ENCODE results near the gene TRMT61A.
A peak's percentile ranks its signal among the peaks of the same experiment; 100 is the strongest.

The TRMT61A gene

GRCh38 chr14:103537175-103537990 is 8.4 kb downstream of the TRMT61A start:
- no peak overlapping the region for H3K4me3 ChIP-seq (ENCODE audit: extremely low read depth, insufficient read depth, low read length, poor library complexity, severe bottlenecking)
- peaks cover 22% of the 10 kb centered on the region for H3K4me1 ChIP-seq (ENCODE audit: control insufficient read depth, insufficient read depth, low read length, poor library complexity, severe bottlenecking)
- 83 to 86% methylated on average over 14 of the region's 18 CpGs for WGBS, 2 experiments (ENCODE audit: insufficient coverage in 2 of 2)
- H3K9me3 ChIP-seq (ENCODE audit: control insufficient read depth, low read length), result no peaks in the 10 kb centered on the region
- peaks cover 11% of the 10 kb centered on the region for H3K36me3 ChIP-seq (ENCODE audit: control insufficient read depth, insufficient read depth, low read length)
- H3K27ac ChIP-seq (ENCODE audit: low read depth, low read length, severe bottlenecking), result no peak overlapping the region

DNA sequence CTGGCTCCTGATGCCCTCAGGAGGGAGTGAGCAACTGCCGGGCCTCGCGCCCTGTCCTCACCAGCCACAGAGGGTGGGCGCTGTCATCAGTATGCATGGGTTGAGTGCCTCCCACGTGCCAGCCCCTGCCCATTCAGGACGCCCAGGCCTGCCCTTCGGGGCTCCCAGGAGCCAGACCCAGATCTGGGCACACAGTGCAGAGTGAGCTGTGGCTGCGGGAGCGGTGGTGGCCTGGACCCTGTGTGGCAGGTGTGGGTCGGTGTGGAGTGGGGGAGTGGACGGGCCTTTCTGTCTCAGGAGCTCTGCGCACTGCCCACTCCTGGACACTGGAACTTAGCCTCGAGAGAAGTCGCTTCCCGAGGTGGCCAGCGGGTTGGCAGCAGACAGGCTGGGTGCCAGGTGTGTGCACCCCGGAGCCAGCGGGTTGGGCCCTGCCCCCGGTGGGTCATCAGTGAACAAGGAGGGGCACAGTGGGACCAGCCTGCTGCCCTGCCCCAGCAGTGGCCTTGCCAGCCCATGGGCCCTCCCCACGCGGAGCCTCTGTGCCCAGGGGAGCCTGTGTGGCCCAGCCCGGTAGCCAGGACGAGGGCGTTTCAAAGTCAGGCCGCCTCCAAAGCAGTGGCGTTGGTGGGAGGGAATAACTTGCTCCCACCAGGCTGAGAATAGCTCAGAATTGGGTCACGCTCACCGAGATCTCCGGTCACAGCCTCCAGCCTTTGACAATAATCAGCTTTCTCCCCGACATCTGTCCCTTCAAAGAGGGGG is 9.5 kb downstream of the TRMT61A start:
- Histone ChIP-seq H3K36me3 (ENCODE audit: control insufficient read depth, insufficient read depth, low read length) (peaks cover 7% of the 10 kb centered on the region), H3K9me3 (ENCODE audit: control insufficient read depth, low read length) (no peaks in the 10 kb centered on the region), H3K4me1 (ENCODE audit: control insufficient read depth, insufficient read depth, low read length, poor library complexity, severe bottlenecking) (peaks cover 31% of the 10 kb centered on the region), H3K27ac (ENCODE audit: low read depth, low read length, severe bottlenecking) (no peak overlapping the region), H3K4me3 (ENCODE audit: extremely low read depth, insufficient read depth, low read length, poor library complexity, severe bottlenecking) (no peak overlapping the region)
- WGBS, 2 experiments (ENCODE audit: insufficient coverage in 2 of 2), result 82% methylated on average over 27 of the region's 30 CpGs

- Histone ChIP-seq H3K4me1 (ENCODE audit: control insufficient read depth, insufficient read depth, low read length, poor library complexity, severe bottlenecking) (peaks cover 31% of the 10 kb centered on the region), H3K27ac (ENCODE audit: low read depth, low read length, severe bottlenecking) (no peak overlapping the region), H3K4me3 (ENCODE audit: extremely low read depth, insufficient read depth, low read length, poor library complexity, severe bottlenecking) (no peak overlapping the region), H3K9me3 (ENCODE audit: control insufficient read depth, low read length) (no peaks in the 10 kb centered on the region), H3K36me3 (ENCODE audit: control insufficient read depth, insufficient read depth, low read length) (peaks cover 7% of the 10 kb centered on the region)
- 84 to 89% methylated on average over 19 to 23 of the region's 28 CpGs for WGBS, 2 experiments (ENCODE audit: insufficient coverage in 2 of 2)
Observed at GRCh38 chr14:103539056-103539825, 10.2 kb downstream of the TRMT61A start.

GRCh38 chr14:103540821-103541708 is 12.1 kb downstream of the TRMT61A start:
- no peaks in the 10 kb centered on the region for H3K36me3 ChIP-seq (ENCODE audit: control insufficient read depth, insufficient read depth, low read length)
- no peaks in the 10 kb centered on the region for H3K9me3 ChIP-seq (ENCODE audit: control insufficient read depth, low read length)
- no peak overlapping the region for H3K27ac ChIP-seq (ENCODE audit: low read depth, low read length, severe bottlenecking)
- 85 to 87% methylated on average over 8 to 17 of the region's 17 CpGs for WGBS, 2 experiments (ENCODE audit: insufficient coverage in 2 of 2)
- H3K4me1 ChIP-seq (ENCODE audit: control insufficient read depth, insufficient read depth, low read length, poor library complexity, severe bottlenecking), result peaks cover 31% of the 10 kb centered on the region
- no peak overlapping the region for H3K4me3 ChIP-seq (ENCODE audit: extremely low read depth, insufficient read depth, low read length, poor library complexity, severe bottlenecking)

DNA sequence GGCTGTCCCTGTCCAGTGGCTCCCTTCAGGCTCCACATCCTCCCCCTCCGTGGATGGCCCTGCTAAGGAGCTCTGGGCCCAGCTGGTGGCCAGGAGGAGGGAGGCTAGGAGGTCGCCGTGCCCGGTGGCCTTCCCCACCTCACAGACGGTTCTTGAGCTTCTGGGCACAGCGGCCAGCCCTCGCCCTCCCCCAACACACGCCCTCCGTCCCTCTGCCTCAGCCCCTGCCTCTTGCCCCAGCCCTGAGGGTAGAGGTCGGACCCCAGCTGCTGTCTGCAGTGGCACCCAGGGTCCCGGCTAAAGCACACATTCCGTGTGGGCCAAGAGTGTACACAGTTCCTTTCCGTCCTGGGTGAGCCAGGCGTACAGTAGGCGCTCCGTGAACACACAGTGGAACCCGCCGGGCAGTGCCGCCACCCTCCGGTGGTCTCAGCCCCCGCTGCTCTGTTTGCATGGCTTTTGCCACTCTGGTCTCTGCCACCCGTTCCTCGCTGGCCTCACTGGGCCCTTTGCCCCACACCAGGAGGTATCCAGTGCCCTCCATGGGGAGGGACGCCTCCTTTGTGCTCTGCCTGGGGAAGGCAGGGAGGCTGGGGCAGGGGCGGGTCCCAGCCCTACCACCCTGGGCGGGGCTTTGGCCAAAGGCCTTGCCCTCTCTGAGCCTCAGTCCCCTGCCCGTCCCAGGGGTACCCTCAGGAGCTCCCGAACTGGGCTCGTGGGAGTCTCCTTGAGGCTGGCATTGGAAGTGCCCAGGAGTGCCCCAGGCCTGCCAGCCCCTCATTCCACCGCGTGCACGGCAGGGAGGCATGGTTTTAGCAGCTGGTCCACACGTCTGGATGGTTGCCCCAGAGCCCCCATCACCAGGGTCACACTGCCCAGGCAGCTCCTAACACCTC is 13.0 kb downstream of the TRMT61A start:
- Histone ChIP-seq H3K4me3 (ENCODE audit: extremely low read depth, insufficient read depth, low read length, poor library complexity, severe bottlenecking) (no peak overlapping the region), H3K4me1 (ENCODE audit: control insufficient read depth, insufficient read depth, low read length, poor library complexity, severe bottlenecking) (peaks cover 31% of the 10 kb centered on the region), H3K27ac (ENCODE audit: low read depth, low read length, severe bottlenecking) (peak overlapping the region; percentile 79), H3K9me3 (ENCODE audit: control insufficient read depth, low read length) (no peaks in the 10 kb centered on the region), H3K36me3 (ENCODE audit: control insufficient read depth, insufficient read depth, low read length) (no peaks in the 10 kb centered on the region)
- WGBS, 2 experiments (ENCODE audit: insufficient coverage in 2 of 2), result 71 to 76% methylated on average over 28 to 31 of the region's 33 CpGs

GRCh38 chr14:103542605-103543088 is 13.7 kb downstream of the TRMT61A start:
- no peaks in the 10 kb centered on the region for H3K36me3 ChIP-seq (ENCODE audit: control insufficient read depth, insufficient read depth, low read length)
- H3K4me3 ChIP-seq (ENCODE audit: extremely low read depth, insufficient read depth, low read length, poor library complexity, severe bottlenecking), result no peak overlapping the region
- H3K27ac ChIP-seq (ENCODE audit: low read depth, low read length, severe bottlenecking), result peak overlapping the region; percentile 79
- 17 to 21% methylated on average over 11 to 13 of the region's 18 CpGs for WGBS, 2 experiments (ENCODE audit: insufficient coverage in 2 of 2)
- H3K9me3 ChIP-seq (ENCODE audit: control insufficient read depth, low read length), result no peaks in the 10 kb centered on the region
- peaks cover 31% of the 10 kb centered on the region for H3K4me1 ChIP-seq (ENCODE audit: control insufficient read depth, insufficient read depth, low read length, poor library complexity, severe bottlenecking)

GRCh38 chr14:103543140-103543539 is 14.1 kb downstream of the TRMT61A start:
- no peak overlapping the region for H3K4me3 ChIP-seq (ENCODE audit: extremely low read depth, insufficient read depth, low read length, poor library complexity, severe bottlenecking)

DNA sequence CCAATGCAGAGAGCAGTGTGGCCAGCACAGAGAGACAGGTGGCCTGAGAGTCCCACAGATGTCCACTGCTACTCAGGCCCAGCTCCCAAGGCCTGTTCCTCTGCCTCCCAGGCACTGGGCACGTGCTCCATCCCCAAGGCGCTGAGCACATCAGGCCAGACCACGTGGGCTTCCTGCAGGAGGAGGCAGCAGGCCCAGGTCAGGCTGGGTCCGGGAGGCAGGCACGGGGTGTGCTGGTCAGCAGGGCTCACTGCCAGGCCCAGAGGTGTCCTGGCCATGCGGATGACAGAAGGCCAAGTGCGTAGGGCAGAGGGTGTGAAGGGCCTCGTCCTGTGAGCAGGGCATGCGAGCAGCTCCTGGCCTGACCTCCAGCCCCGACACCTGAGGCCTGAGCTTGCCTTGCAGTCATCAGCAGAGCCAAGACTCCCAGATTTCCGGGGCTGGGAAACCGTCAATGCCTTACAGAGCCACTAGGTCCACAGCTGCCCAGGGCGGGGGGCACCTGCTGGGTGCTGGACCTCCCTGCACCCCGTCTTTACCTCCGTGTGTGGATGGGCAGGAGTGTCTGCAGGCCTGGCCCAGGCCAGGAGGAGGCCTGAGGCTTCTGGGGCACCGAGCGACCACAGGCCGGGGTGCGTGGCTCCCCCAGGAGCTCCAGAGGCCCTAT is 14.9 kb downstream of the TRMT61A start:
- 86 to 92% methylated on average over 14 of the region's 19 CpGs for WGBS, 2 experiments (ENCODE audit: insufficient coverage in 2 of 2)
- Histone ChIP-seq H3K27ac (ENCODE audit: low read depth, low read length, severe bottlenecking) (peak overlapping the region; percentile 79), H3K9me3 (ENCODE audit: control insufficient read depth, low read length) (no peaks in the 10 kb centered on the region), H3K4me1 (ENCODE audit: control insufficient read depth, insufficient read depth, low read length, poor library complexity, severe bottlenecking) (peaks cover 31% of the 10 kb centered on the region), H3K36me3 (ENCODE audit: control insufficient read depth, insufficient read depth, low read length) (no peaks in the 10 kb centered on the region), H3K4me3 (ENCODE audit: extremely low read depth, insufficient read depth, low read length, poor library complexity, severe bottlenecking) (no peak overlapping the region)

More at GRCh38 chr14:103543140-103543539, 14.1 kb downstream of the TRMT61A start:
- H3K27ac ChIP-seq (ENCODE audit: low read depth, low read length, severe bottlenecking), result peak overlapping the region; percentile 79
- 80 to 90% methylated on average over 6 to 9 of the region's 10 CpGs for WGBS, 2 experiments (ENCODE audit: insufficient coverage in 2 of 2)
- no peaks in the 10 kb centered on the region for H3K9me3 ChIP-seq (ENCODE audit: control insufficient read depth, low read length)
- H3K4me1 ChIP-seq (ENCODE audit: control insufficient read depth, insufficient read depth, low read length, poor library complexity, severe bottlenecking), result peaks cover 31% of the 10 kb centered on the region
- H3K36me3 ChIP-seq (ENCODE audit: control insufficient read depth, insufficient read depth, low read length), result no peaks in the 10 kb centered on the region

All from mesodermal cell (in vitro differentiated cells).